Measurements from ENCODE around the gene KCND3. TPM values are rescaled to one million over a fixed set of nuclear protein-coding genes. Genes with fewer than 3 reads are reported as not detected.

The KCND3 gene
- total RNA-seq, 1 experiment from 2014 or later, result 0.15 TPM

DNA sequence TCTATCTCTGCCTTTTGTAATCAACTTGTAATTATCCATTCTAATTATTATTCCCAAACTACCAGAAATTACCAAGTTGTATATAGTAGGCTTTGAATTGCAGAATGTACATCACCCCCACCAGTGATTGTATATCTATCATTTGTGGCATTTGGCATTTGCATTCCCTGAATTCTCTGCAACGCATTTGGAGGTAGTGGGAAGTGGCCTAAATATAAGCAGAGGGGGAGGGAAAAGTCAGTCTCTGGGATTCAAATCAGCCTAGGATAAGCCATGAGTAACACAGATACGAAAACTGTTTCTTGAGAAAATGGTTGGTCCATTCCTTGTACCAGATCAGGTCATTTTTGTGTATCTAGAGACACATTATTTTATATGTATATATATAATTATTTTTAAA lies 213.1 kb downstream of the KCND3 start:
- Mint-ChIP-seq H3K9me3 (no peaks in the 10 kb centered on the region), H3K36me3 (ENCODE audit: insufficient read depth in 1 of 3, low read depth in 3 of 3) (no peaks in the 10 kb centered on the region; a peak in 1 of 7 replicates), H3K27me3 (ENCODE audit: low read depth) (no peaks in the 10 kb centered on the region; the same call in 1 of the 2 replicates), H3K27ac (no peak overlapping the region), H3K4me3 (no peak overlapping the region), H3K4me1 (peaks cover 22 to 25% of the 10 kb centered on the region in 2 experiments)
- Histone ChIP-seq H3K4me2 (ENCODE audit: insufficient read depth, insufficient read length, low read length) (no peak overlapping the region), H3K14ac (ENCODE audit: insufficient read depth, low read length) (no peak overlapping the region), H4K5ac (ENCODE audit: insufficient read length, low read depth, low read length) (no peak overlapping the region), H3K79me2 (ENCODE audit: insufficient read depth, low read length) (no peaks in the 10 kb centered on the region), H2BK20ac (ENCODE audit: low read depth, low read length, poor library complexity, severe bottlenecking) (no peak overlapping the region), H3K23me2 (ENCODE audit: insufficient read length, low read depth, low read length, poor library complexity, severe bottlenecking) (no peaks in the 10 kb centered on the region), H2BK5ac (ENCODE audit: insufficient read length, low read length) (no peak overlapping the region), H3K56ac (ENCODE audit: insufficient read length, low read depth, low read length) (no peak overlapping the region), H2BK12ac (ENCODE audit: insufficient read length, low read depth, low read length) (no peak overlapping the region), H3K23ac (ENCODE audit: insufficient read length, low read depth, low read length) (no peak overlapping the region), H3K18ac (ENCODE audit: insufficient read length, low read depth, low read length) (no peak overlapping the region), H2AK5ac (ENCODE audit: insufficient read length, low read length) (no peak overlapping the region), H3K4me1 (ENCODE audit: insufficient read depth, low read length) (no peaks in the 10 kb centered on the region; the same call in 1 of the 2 replicates), H3T11ph (ENCODE audit: low read length) (no peak overlapping the region), H2BK120ac (ENCODE audit: low read depth, low read length, poor library complexity, severe bottlenecking) (no peak overlapping the region), H3K27me3 (ENCODE audit: insufficient read depth, low read length) (no peaks in the 10 kb centered on the region; the same call in 1 of the 2 replicates), H2BK15ac (ENCODE audit: low read depth, low read length) (no peak overlapping the region), H4K91ac (ENCODE audit: insufficient read length, low read depth, low read length) (no peak overlapping the region), H3K4ac (ENCODE audit: low read depth, low read length) (no peak overlapping the region), H2AFZ (ENCODE audit: low read length) (no peak overlapping the region), H3K79me1 (ENCODE audit: insufficient read depth, low read depth, low read length, poor library complexity, severe bottlenecking) (no peaks in the 10 kb centered on the region), H3K9me3 (ENCODE audit: control insufficient read depth, low read depth, low read length) (no peaks in the 10 kb centered on the region), H4K8ac (replicated peaks; ENCODE audit: insufficient read length, low read depth, low read length) (no peak overlapping the region), H4K20me1 (ENCODE audit: control insufficient read depth, insufficient read depth, insufficient read length) (no peaks in the 10 kb centered on the region), H3K27ac (ENCODE audit: insufficient read length, low read depth, low read length) (no peak overlapping the region), H3K9ac (ENCODE audit: extremely low read depth, insufficient read length, low read length) (no peak overlapping the region)
- TF ChIP-seq, protein P1, sequence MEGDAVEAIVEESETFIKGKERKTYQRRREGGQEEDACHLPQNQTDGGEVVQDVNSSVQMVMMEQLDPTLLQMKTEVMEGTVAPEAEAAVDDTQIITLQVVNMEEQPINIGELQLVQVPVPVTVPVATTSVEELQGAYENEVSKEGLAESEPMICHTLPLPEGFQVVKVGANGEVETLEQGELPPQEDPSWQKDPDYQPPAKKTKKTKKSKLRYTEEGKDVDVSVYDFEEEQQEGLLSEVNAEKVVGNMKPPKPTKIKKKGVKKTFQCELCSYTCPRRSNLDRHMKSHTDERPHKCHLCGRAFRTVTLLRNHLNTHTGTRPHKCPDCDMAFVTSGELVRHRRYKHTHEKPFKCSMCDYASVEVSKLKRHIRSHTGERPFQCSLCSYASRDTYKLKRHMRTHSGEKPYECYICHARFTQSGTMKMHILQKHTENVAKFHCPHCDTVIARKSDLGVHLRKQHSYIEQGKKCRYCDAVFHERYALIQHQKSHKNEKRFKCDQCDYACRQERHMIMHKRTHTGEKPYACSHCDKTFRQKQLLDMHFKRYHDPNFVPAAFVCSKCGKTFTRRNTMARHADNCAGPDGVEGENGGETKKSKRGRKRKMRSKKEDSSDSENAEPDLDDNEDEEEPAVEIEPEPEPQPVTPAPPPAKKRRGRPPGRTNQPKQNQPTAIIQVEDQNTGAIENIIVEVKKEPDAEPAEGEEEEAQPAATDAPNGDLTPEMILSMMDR (conservative IDR thresholded peaks at IDR 0.05), result no peak
- WGBS (ENCODE audit: extremely low coverage, insufficient read length, low lambda C conversion rate), result no CpG with 5 or more reads among the region's 2 CpGs
- no peak for DNase-seq

Data from H9 (cell line).